ENCODE data around the gene ITGB6.
"Not testable (repeated sequence)": the region's sequence is repeated elsewhere in the genome, so short reads cannot be mapped to it uniquely, and the experiment has no call there.

Gene ITGB6

GRCh38 chr2:160181146-160181836, 18.8 kb downstream of the ITGB6 start:
- DNase-seq (ENCODE audit: low read depth) = not testable (repeated sequence)

GRCh38 chr2:160180690-160181089, 19.4 kb downstream of the ITGB6 start:
- DNase-seq (ENCODE audit: low read depth) = not testable (repeated sequence)

GRCh38 chr2:160180172-160180571, 19.9 kb downstream of the ITGB6 start:
- DNase-seq (ENCODE audit: low read depth) = no peak

- no peak for DNase-seq (ENCODE audit: low read depth)
These were observed 24.6 kb downstream of the ITGB6 start for GRCh38 chr2:160175169-160176134.

- no peak for DNase-seq (ENCODE audit: low read depth)
These were observed 25.8 kb downstream of the ITGB6 start for GRCh38 chr2:160174322-160174721.

GRCh38 chr2:160169988-160170387, 30.1 kb downstream of the ITGB6 start:
- no peak for DNase-seq (ENCODE audit: low read depth)

GRCh38 chr2:160169471-160169870, 30.6 kb downstream of the ITGB6 start:
- no peak for DNase-seq (ENCODE audit: low read depth)

- no peak for DNase-seq (ENCODE audit: low read depth)
These were observed 31.2 kb downstream of the ITGB6 start for GRCh38 chr2:160168878-160169277.

GRCh38 chr2:160167089-160167740, 32.9 kb downstream of the ITGB6 start:
- DNase-seq (ENCODE audit: low read depth) = no peak

GRCh38 chr2:160165996-160166395, 34.1 kb downstream of the ITGB6 start:
- DNase-seq (ENCODE audit: low read depth) = no peak

GRCh38 chr2:160165081-160165480, 35.0 kb downstream of the ITGB6 start:
- no peak for DNase-seq (ENCODE audit: low read depth)

- DNase-seq (ENCODE audit: low read depth) = no peak
These were observed 41.9 kb downstream of the ITGB6 start for GRCh38 chr2:160157861-160158829.

GRCh38 chr2:160156665-160157064, 43.4 kb downstream of the ITGB6 start:
- DNase-seq (ENCODE audit: low read depth) = no peak

GRCh38 chr2:160156100-160156499, 44.0 kb downstream of the ITGB6 start:
- no peak for DNase-seq (ENCODE audit: low read depth)

GRCh38 chr2:160148419-160148818, 51.7 kb downstream of the ITGB6 start:
- not testable (repeated sequence) for DNase-seq (ENCODE audit: low read depth)

GRCh38 chr2:160145471-160145870, 54.6 kb downstream of the ITGB6 start:
- DNase-seq (ENCODE audit: low read depth) = no peak

- DNase-seq (ENCODE audit: low read depth) = no peak
These were observed 55.6 kb downstream of the ITGB6 start for GRCh38 chr2:160144280-160144990.

- DNase-seq (ENCODE audit: low read depth) = no peak
These were observed 57.6 kb downstream of the ITGB6 start for GRCh38 chr2:160142472-160142871.

- DNase-seq (ENCODE audit: low read depth) = no peak
These were observed 58.2 kb downstream of the ITGB6 start for GRCh38 chr2:160141912-160142311.

- DNase-seq (ENCODE audit: low read depth) = no peak
These were observed 58.7 kb downstream of the ITGB6 start for GRCh38 chr2:160141419-160141818.

GRCh38 chr2:160140471-160140870, 59.6 kb downstream of the ITGB6 start:
- DNase-seq (ENCODE audit: low read depth) = no peak
